ENCODE data around the gene CTH.
"Not testable (repeated sequence)": the region's sequence is repeated elsewhere in the genome, so short reads cannot be mapped to it uniquely, and the experiment has no call there.

CTH gene

DNA sequence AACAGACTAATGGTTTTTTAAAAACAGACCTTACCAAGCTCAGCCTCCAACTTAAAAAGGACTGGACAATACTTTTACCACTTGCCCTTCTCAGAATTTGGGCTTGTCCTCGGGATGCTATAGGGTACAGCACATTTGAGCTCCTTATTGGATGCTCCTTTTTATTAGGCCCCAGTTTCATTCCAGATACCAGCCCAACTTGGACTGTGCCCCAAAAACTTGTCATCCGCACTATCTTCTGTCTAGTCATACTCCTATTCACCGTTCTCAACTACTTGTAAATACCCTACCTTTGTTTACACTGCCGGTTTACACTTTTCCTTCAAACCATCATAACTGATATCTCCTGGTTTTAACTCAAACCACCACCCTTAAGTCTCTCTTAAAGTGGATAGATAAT, 38.6 kb upstream of the CTH start:
- no peak for TF ChIP-seq CTCF (IDR thresholded peaks at IDR 0.05; ENCODE audit: low read depth, low read length)
- Histone ChIP-seq H3K27me3 (ENCODE audit: insufficient read depth, low read depth, severe bottlenecking) (no peaks in the 10 kb centered on the region), H3K36me3 (no peaks in the 10 kb centered on the region), H3K27ac (no peak overlapping the region), H3K4me3 (ENCODE audit: low read depth, low read length) (no peak overlapping the region), H3K9me3 (ENCODE audit: severe bottlenecking) (no peaks in the 10 kb centered on the region)
- DNase-seq: no peak

DNA sequence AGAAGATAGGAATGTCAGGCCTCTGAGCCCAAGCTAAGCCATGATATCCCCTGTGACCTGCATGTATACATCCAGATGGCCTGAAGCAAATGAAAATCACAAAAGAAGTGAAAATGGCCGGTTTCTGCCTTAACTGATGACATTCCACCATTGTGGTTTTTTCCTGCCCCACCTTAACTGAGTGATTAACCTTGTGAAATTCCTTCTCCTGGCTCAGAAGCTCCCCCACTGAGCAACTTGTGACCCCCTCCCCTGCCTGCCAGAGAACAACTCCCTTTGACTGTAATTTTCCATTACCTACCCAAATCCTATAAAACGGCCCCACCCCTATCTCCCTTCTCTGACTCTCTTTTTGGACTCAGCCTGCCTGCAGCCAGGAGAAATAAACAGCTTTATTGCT, 37.5 kb upstream of the CTH start:
- not testable (repeated sequence) for H3K36me3 ChIP-seq; H3K27me3 ChIP-seq (ENCODE audit: insufficient read depth, low read depth, severe bottlenecking); DNase-seq; H3K27ac ChIP-seq; H3K9me3 ChIP-seq (ENCODE audit: severe bottlenecking); H3K4me3 ChIP-seq (ENCODE audit: low read depth, low read length)

GRCh38 chr1:70376196-70376595, 34.9 kb upstream of the CTH start:
- Histone ChIP-seq H3K36me3 (no peaks in the 10 kb centered on the region), H3K27me3 (ENCODE audit: insufficient read depth, low read depth, severe bottlenecking) (no peaks in the 10 kb centered on the region), H3K27ac (no peak overlapping the region), H3K4me3 (ENCODE audit: low read depth, low read length) (no peak overlapping the region), H3K9me3 (ENCODE audit: severe bottlenecking) (no peaks in the 10 kb centered on the region)
- no peak for DNase-seq
- TF ChIP-seq CTCF (IDR thresholded peaks at IDR 0.05; ENCODE audit: low read depth, low read length): no peak

DNA sequence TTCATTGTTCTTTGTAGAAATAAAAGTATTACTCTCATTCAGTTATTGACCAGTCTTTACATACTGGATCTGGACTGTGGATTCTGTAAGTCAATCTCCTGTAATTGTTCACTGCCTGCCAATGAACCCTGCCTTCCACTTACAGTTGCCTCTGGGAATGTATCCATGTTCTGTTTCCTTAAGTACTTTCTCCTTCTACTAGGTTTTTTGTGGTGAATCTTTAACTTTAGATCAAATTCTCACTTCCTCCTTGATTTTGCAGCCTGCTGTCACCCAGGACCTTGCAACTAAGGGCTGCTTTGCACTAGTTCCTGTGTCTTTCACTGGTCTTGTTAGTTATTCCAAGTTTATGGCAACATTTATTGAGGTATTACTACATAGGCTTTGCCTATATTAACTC, 28.4 kb upstream of the CTH start:
- TF ChIP-seq CTCF (IDR thresholded peaks at IDR 0.05; ENCODE audit: low read depth, low read length): no peak
- no peaks in the 10 kb centered on the region for H3K27me3 ChIP-seq (ENCODE audit: insufficient read depth, low read depth, severe bottlenecking)
- no peak overlapping the region for H3K27ac ChIP-seq
- H3K9me3 ChIP-seq (ENCODE audit: severe bottlenecking): no peaks in the 10 kb centered on the region
- no peak for DNase-seq
- H3K4me3 ChIP-seq (ENCODE audit: low read depth, low read length): no peak overlapping the region
- no peaks in the 10 kb centered on the region for H3K36me3 ChIP-seq

- Histone ChIP-seq H3K27ac (no peak overlapping the region), H3K9me3 (ENCODE audit: severe bottlenecking) (no peaks in the 10 kb centered on the region), H3K36me3 (no peaks in the 10 kb centered on the region), H3K4me3 (ENCODE audit: low read depth, low read length) (no peak overlapping the region), H3K27me3 (ENCODE audit: insufficient read depth, low read depth, severe bottlenecking) (no peaks in the 10 kb centered on the region)
- no peak for DNase-seq
- no peak for TF ChIP-seq CTCF (IDR thresholded peaks at IDR 0.05; ENCODE audit: low read depth, low read length)
Measured at GRCh38 chr1:70383483-70383882, 27.6 kb upstream of the CTH start.

DNA sequence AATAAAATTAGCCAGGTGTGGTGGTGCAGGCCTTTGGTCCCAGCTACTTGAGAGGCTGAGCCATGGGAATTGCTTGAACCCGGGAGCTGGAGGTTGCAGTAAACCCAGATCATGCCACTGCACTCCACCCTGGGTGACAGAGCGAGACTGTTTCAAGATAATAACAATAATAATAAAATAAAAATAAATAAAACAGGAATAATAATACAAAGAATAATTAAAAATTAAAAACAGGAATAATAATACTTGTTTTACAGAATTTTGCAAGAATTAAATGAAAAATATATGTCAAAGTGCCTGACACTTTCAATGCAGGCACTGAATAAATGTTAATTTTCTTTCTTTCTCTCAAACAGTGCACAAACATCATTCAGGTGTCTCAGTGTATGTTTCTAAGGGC, 26.5 kb upstream of the CTH start:
- Histone ChIP-seq H3K27ac (no peak overlapping the region), H3K36me3 (no peaks in the 10 kb centered on the region), H3K9me3 (ENCODE audit: severe bottlenecking) (no peaks in the 10 kb centered on the region), H3K27me3 (ENCODE audit: insufficient read depth, low read depth, severe bottlenecking) (no peaks in the 10 kb centered on the region), H3K4me3 (ENCODE audit: low read depth, low read length) (no peak overlapping the region)
- no peak for TF ChIP-seq CTCF (IDR thresholded peaks at IDR 0.05; ENCODE audit: low read depth, low read length)
- DNase-seq: no peak

All from WERI-Rb-1 (cell line).